HepG2 (cell line): ENCODE data around the gene TOB1. TPM values are rescaled to one million over a fixed set of nuclear protein-coding genes. Genes with fewer than 3 reads are reported as not detected.

Experiments
- CAMTA2 ChIP-seq: sonication (generic); formaldehyde crosslinking; IDR thresholded peaks from 2 replicates; pipeline ENCODE4 v1.4.0; 2020; ENCODE audit warnings: mild to moderate bottlenecking, missing genetic modification reagents, borderline replicate concordance
- CENPT ChIP-seq: sonication (generic); formaldehyde crosslinking; IDR thresholded peaks from 2 replicates; pipeline ENCODE4 v1.8.0; 2022; ENCODE audit warnings: low read depth, mild to moderate bottlenecking, moderate library complexity, missing genetic modification reagents
- EED ChIP-seq: sonication (generic); formaldehyde crosslinking; IDR thresholded peaks from 2 replicates; pipeline ENCODE4 v1.5.0; 2020; ENCODE audit warnings: mild to moderate bottlenecking, missing genetic modification reagents
- ETS1 ChIP-seq: sonication (generic); formaldehyde crosslinking; IDR thresholded peaks from 2 replicates; pipeline ENCODE4 v1.4.0; 2020; ENCODE audit warnings: missing genetic modification reagents
- FOSL2 ChIP-seq: sonication (generic); formaldehyde crosslinking; IDR thresholded peaks from 2 replicates; pipeline ENCODE4 v1.4.0; 2020; ENCODE audit warnings: missing genetic modification reagents
- HHEX ChIP-seq: IDR thresholded peaks from 2 replicates; pipeline ENCODE4 v1.6.1; 2016; ENCODE audit warnings: control low read depth
- JUND ChIP-seq: sonication (generic); formaldehyde crosslinking; IDR thresholded peaks from 2 replicates; pipeline ENCODE4 v1.8.0; 2022; ENCODE audit warnings: mild to moderate bottlenecking, missing genetic modification reagents
- KDM5A ChIP-seq: fragments of 200-600 bp; sonication (generic); IDR thresholded peaks from 2 replicates; pipeline ENCODE4 v1.7.0; 2018; ENCODE audit warnings: antibody characterized with exemption, mild to moderate bottlenecking, low read length, borderline replicate concordance
- LCORL ChIP-seq, 2 experiments: fragments of 450-650 bp in 1 of 2; sonication (generic) in 1 of 2; formaldehyde crosslinking in 1 of 2; IDR thresholded peaks; 2 replicates each; pipeline versions ENCODE4 v1.5.0 to v1.6.1; 2017 to 2020; ENCODE audit warnings: antibody characterized with exemption in 1 of 2, missing genetic modification reagents in 1 of 2
- NFIC ChIP-seq: IDR thresholded peaks from 2 replicates; pipeline ENCODE4 v1.6.1; 2012; ENCODE audit warnings: mild to moderate bottlenecking, low read length, inconsistent platforms
- REXO4 ChIP-seq: sonication (generic); formaldehyde crosslinking; IDR thresholded peaks from 2 replicates; pipeline ENCODE4 v1.8.0; 2022; ENCODE audit warnings: missing genetic modification reagents, mild to moderate bottlenecking, borderline replicate concordance
- SP5 ChIP-seq: IDR thresholded peaks from 2 replicates; pipeline ENCODE4 v1.6.1; 2016; ENCODE audit warnings: low read depth, borderline replicate concordance
- ZBTB46 ChIP-seq: sonication (generic); formaldehyde crosslinking; IDR thresholded peaks from 2 replicates; pipeline ENCODE4 v1.4.0; 2020; ENCODE audit warnings: mild to moderate bottlenecking, missing genetic modification reagents, borderline replicate concordance
- ZFP91 ChIP-seq: sonication (generic); formaldehyde crosslinking; IDR thresholded peaks from 2 replicates; pipeline ENCODE4 v1.9.0; 2022; ENCODE audit warnings: missing genetic modification reagents, mild to moderate bottlenecking, borderline replicate concordance
- ZNF24 ChIP-seq: fragments of 450-650 bp; IDR thresholded peaks from 2 replicates; pipeline ENCODE4 v1.6.1; 2017; ENCODE audit warnings: antibody characterized with exemption, mild to moderate bottlenecking
- ZNF558 ChIP-seq: sonication (generic); formaldehyde crosslinking; IDR thresholded peaks from 2 replicates; pipeline ENCODE4 v1.9.0; 2022; ENCODE audit warnings: mild to moderate bottlenecking, missing genetic modification reagents, borderline replicate concordance
- ZNF646 ChIP-seq: sonication (generic); formaldehyde crosslinking; IDR thresholded peaks from 2 replicates; pipeline ENCODE4 v1.9.0; 2021; ENCODE audit warnings: mild to moderate bottlenecking, missing genetic modification reagents
- ZNF777 ChIP-seq: sonication (generic); formaldehyde crosslinking; IDR thresholded peaks from 2 replicates; pipeline ENCODE4 v1.4.0; 2020; ENCODE audit warnings: missing genetic modification reagents
- polyA plus RNA-seq, 8 experiments: library from polyadenylated mRNA; depleted of rRNA in 3 of 8; stranded (reverse) in 7 of 8; unstranded in 1 of 8; fragments of >200 nt; fragmentation: Illumina TruSeq in 4 of 8; extraction: Trizol in 4 of 8; gene quantifications; 2 replicates each; pipeline versions ENCODE4 v1.2.1 to v1.2.3, GENCODE V29; 2011 to 2016; ENCODE audit warnings: low read depth in 4 of 8, missing spikeins in 1 of 8, mixed read lengths in 1 of 8; ENCODE audit not compliant: insufficient read depth in 1 of 8
- total RNA-seq, 5 experiments: library from RNA; depleted of rRNA; stranded (reverse); fragments of >200 nt; fragmentation: Illumina TruSeq; extraction: Trizol; gene quantifications; 2 replicates each; pipeline ENCODE4 v1.2.3, GENCODE V29; 2016; ENCODE audit warnings: low read depth in 1 of 5

TOB1 gene
- total and polyA plus RNA-seq, 2 of the 13 experiments (the other 11 are each of a cell fraction or from before 2014, with no cell fraction given), result 21.9 to 57.7 TPM

- TF ChIP-seq ZNF646 (CRISPR knock-in tag), result 0 out of 2 replicates have a peak, but pooled peaks have one; percentile 46
- peak; percentile 55 for TF ChIP-seq FOSL2 (CRISPR knock-in tag)
- no peak; the same call in 1 of the 2 replicates for TF ChIP-seq ZNF777 (CRISPR knock-in tag)
- peak; percentile 92 for TF ChIP-seq ZNF24
- no peak for TF ChIP-seq JUND
- TF ChIP-seq LCORL (IDR thresholded peaks at IDR 0.05), result no peak
- peak; percentile 76 for TF ChIP-seq LCORL (CRISPR knock-in tag; IDR thresholded peaks at IDR 0.05)
- peak; percentile 66; the same call in 1 of the 2 replicates for TF ChIP-seq NFIC
- peak; percentile 64 for TF ChIP-seq ZFP91
- no peak for TF ChIP-seq EED (CRISPR knock-in tag)
- no peak for TF ChIP-seq CENPT (CRISPR knock-in tag)
- TF ChIP-seq ZNF558, result peak; percentile 82; the same call in 1 of the 2 replicates
- TF ChIP-seq HHEX (CRISPR knock-in tag), result no peak
- TF ChIP-seq KDM5A, result no peak
- no peak for TF ChIP-seq ETS1
- 0 out of 2 replicates have a peak, but pooled peaks have one; percentile 64 for TF ChIP-seq ZBTB46 (CRISPR knock-in tag)
- no peak; the same call in none of the 2 replicates for TF ChIP-seq REXO4
- TF ChIP-seq CAMTA2 (CRISPR knock-in tag), result no peak; the same call in 1 of the 2 replicates
- TF ChIP-seq SP5, result peak; percentile 57; the same call in 1 of the 2 replicates
These were observed 1.4 kb upstream of the TOB1 start (continued) for GRCh38 chr17:50867363-50868139.
